Mesothelial cell of epicardium (in vitro differentiated cells): ENCODE measurements around the gene ANKS4B. TPM values are rescaled to one million over a fixed set of nuclear protein-coding genes. Genes with fewer than 3 reads are reported as not detected.

Experiments
- DNase-seq, 2 experiments: peaks; one replicate each; pipeline ENCODE4 v3.0.0; 2021; ENCODE audit warnings: low spot score in 2 of 2; ENCODE audit not compliant: unreplicated experiment in 2 of 2
- H3K27ac Mint-ChIP-seq: 2 replicates; pipeline ENCODE4 v1.8.0; 2021; ENCODE audit warnings: mixed read lengths
- H3K27me3 Mint-ChIP-seq: 2 replicates; pipeline ENCODE4 v1.8.0; 2021; ENCODE audit warnings: low read depth, mixed read lengths
- H3K36me3 Mint-ChIP-seq: 2 replicates; pipeline ENCODE4 v1.8.0; 2021; ENCODE audit warnings: mixed read lengths
- H3K4me1 Mint-ChIP-seq: 2 replicates; pipeline ENCODE4 v1.8.0; 2021; ENCODE audit warnings: mixed read lengths
- H3K4me3 Mint-ChIP-seq: 2 replicates; pipeline ENCODE4 v1.8.0; 2021; ENCODE audit warnings: mild to moderate bottlenecking, moderate library complexity, mixed read lengths
- H3K9me3 Mint-ChIP-seq: 2 replicates; pipeline ENCODE4 v1.8.0; 2021; ENCODE audit warnings: mixed read lengths
- total RNA-seq: library from RNA; stranded (reverse); gene quantifications from 3 replicates; pipeline ENCODE4 v1.2.1, GENCODE V29; 2021
- TF ChIP-seq, protein P1 (sequence below): fragments of 200-600 bp; sonication (generic); IDR thresholded peaks from one replicate; pipeline ENCODE4 v1.5.0; 2021; ENCODE audit warnings: antibody characterized with exemption; ENCODE audit not compliant: unreplicated experiment

ANKS4B gene
- total RNA-seq, 1 donor from 2014 or later: not detected

DNA sequence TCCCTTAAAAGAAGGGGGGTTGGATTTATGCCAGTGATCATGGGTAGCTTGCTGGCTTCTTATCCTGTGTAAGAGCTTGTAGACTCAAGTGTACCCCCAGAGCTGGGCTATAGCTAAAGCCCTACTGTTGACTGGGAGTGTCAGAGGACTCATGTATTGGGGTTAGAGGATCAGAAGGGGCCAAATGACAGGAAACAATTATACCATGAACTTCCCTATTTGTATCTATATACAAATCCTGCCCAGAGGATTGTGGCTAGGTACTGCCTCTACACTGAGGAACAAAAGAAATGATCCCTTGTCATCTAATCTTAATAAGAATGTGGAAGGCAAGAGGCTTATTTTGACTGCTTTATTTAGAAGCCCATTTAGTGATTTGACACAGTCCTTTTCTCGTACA is 36.4 kb upstream of the ANKS4B start:
- Mint-ChIP-seq H3K4me1 (no peaks in the 10 kb centered on the region), H3K9me3 (no peaks in the 10 kb centered on the region), H3K4me3 (no peak overlapping the region), H3K36me3 (no peaks in the 10 kb centered on the region), H3K27ac (no peak overlapping the region), H3K27me3 (peaks cover 6% of the 10 kb centered on the region)
- DNase-seq: no peak
- TF ChIP-seq, protein P1, sequence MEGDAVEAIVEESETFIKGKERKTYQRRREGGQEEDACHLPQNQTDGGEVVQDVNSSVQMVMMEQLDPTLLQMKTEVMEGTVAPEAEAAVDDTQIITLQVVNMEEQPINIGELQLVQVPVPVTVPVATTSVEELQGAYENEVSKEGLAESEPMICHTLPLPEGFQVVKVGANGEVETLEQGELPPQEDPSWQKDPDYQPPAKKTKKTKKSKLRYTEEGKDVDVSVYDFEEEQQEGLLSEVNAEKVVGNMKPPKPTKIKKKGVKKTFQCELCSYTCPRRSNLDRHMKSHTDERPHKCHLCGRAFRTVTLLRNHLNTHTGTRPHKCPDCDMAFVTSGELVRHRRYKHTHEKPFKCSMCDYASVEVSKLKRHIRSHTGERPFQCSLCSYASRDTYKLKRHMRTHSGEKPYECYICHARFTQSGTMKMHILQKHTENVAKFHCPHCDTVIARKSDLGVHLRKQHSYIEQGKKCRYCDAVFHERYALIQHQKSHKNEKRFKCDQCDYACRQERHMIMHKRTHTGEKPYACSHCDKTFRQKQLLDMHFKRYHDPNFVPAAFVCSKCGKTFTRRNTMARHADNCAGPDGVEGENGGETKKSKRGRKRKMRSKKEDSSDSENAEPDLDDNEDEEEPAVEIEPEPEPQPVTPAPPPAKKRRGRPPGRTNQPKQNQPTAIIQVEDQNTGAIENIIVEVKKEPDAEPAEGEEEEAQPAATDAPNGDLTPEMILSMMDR: no peak

DNA sequence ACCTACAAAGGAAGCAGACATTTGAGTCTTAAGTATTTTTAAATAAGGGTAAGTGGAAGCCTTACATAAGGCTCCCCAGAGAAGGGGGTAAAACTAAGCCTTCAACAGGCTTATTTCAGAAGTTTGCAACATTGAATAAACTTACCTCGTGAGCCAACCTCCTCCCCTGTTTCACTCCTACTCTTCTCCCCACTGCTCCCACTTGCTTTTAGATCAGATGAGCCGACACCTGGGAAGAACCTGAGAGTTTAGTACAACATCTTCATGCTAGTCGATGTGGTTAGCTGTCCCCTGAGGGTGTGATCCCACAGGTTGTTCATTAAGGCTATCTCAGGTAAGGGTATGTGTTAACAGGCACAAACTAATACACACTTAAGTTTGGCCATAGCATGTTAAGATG is 35.9 kb upstream of the ANKS4B start:
- Mint-ChIP-seq H3K4me3 (no peak overlapping the region), H3K27me3 (peaks cover 6% of the 10 kb centered on the region), H3K36me3 (no peaks in the 10 kb centered on the region), H3K27ac (no peak overlapping the region), H3K4me1 (no peaks in the 10 kb centered on the region), H3K9me3 (no peaks in the 10 kb centered on the region)
- DNase-seq: no peak
- TF ChIP-seq, protein P1: no peak

DNA sequence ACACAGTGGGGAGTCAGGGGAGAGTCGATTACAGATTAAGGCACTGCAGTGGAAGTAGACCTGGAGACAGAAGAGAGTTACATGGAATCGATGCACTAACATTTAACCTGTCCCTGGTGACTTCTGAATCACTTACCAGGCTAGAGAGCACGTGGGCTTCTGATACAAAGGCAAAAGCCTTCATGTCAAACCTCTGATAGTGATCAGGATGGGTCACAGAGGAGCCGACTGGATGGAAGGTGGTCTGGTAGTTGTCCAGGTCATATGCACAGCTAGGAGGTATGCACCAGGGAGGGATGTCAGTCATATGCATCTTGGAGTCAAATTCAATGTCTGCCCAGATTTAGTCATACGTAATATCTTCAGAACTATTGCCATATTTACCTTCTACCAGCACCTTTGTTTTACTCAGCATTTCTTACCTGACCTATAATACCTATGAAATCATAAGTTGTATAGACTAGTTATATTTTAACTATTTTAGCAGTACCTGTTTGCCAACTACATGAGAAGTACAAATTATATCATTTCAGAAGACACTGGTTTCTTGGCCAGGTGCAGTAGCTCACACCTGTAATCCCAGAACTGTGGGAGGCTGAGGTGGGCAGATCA is 33.8 kb upstream of the ANKS4B start:
- Mint-ChIP-seq H3K27me3 (peaks cover 1% of the 10 kb centered on the region), H3K4me3 (no peak overlapping the region), H3K4me1 (peaks cover 5% of the 10 kb centered on the region), H3K27ac (no peak overlapping the region), H3K9me3 (no peaks in the 10 kb centered on the region), H3K36me3 (no peaks in the 10 kb centered on the region)
- no peak for DNase-seq
- TF ChIP-seq, protein P1: no peak

DNA sequence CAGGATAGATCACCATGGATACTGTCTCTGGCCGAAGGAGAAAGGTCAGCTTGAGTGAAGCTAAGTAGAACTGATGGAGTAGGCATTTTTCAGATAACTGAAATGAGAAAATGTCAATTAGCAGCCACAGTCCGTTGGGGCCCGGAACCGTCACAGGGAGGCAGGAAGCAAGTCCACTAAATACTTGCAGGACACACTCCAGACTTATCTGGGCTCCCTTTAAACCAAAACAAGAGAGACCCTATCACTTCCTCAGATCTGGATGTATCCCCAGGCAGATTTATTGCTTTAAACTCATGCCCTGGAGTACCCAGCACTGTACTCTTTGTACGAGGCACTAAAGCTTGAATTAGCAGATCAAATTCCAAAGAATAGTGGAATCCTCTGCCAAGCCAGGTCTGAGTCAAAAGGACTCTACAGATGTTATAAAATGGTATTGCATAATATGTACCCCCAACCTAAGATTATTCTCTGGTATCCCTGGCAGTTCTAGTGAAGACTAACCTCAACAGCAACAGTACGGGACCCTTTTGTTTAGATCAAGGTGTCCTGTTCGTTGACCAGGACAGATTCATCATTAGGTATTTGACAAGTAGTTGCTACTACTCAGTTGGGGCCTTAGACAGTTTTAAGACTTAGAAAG is 30.2 kb upstream of the ANKS4B start:
- Mint-ChIP-seq H3K4me3 (no peak overlapping the region), H3K27me3 (no peaks in the 10 kb centered on the region), H3K27ac (no peak overlapping the region), H3K4me1 (peaks cover 5% of the 10 kb centered on the region), H3K36me3 (no peaks in the 10 kb centered on the region), H3K9me3 (peaks cover 3% of the 10 kb centered on the region)
- TF ChIP-seq, protein P1: no peak
- no peak for DNase-seq

DNA sequence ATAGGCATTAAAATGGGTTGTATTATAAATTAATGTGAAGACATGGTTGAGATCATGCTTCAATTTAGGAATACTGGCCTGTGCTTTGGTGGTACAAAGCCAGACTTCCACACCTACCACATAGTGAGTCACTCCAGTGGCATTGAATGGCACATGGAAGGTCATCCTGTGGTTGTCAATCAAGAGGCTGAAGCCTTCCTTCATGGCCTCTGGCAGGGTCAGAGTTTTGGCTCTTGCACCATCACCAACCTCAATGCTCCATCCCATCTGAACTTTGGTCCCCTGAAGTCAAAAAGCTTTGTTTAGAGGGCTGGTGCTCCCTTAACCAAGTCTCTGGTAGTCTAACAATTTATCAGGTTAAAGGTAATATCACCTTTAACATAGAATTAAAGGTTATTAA is 28.2 kb upstream of the ANKS4B start:
- no peak overlapping the region for H3K4me3 Mint-ChIP-seq
- H3K4me1 Mint-ChIP-seq: peaks cover 5% of the 10 kb centered on the region
- no peak overlapping the region for H3K27ac Mint-ChIP-seq
- H3K9me3 Mint-ChIP-seq: peaks cover 3% of the 10 kb centered on the region
- TF ChIP-seq, protein P1: no peak
- H3K36me3 Mint-ChIP-seq: no peaks in the 10 kb centered on the region
- no peaks in the 10 kb centered on the region for H3K27me3 Mint-ChIP-seq
- DNase-seq: no peak
